SHP77 (cell line): ENCODE results near the gene EPB41L2.
"Not testable (repeated sequence)": the region's sequence is repeated elsewhere in the genome, so short reads cannot be mapped to it uniquely, and the experiment has no call there.

Experiments
- DNase-seq, 2 experiments: peaks; one replicate each; lab custom pipeline; 2025; lab: John Stamatoyannopoulos, UW

The EPB41L2 gene

GRCh38 chr6:130945401-130945919 is 117.6 kb downstream of the EPB41L2 start:
- no peak for DNase-seq

- no peak for DNase-seq
Observed at GRCh38 chr6:130944486-130944885, 118.6 kb downstream of the EPB41L2 start.

- DNase-seq, result no peak
Observed at GRCh38 chr6:130943738-130944137, 119.3 kb downstream of the EPB41L2 start.

DNA sequence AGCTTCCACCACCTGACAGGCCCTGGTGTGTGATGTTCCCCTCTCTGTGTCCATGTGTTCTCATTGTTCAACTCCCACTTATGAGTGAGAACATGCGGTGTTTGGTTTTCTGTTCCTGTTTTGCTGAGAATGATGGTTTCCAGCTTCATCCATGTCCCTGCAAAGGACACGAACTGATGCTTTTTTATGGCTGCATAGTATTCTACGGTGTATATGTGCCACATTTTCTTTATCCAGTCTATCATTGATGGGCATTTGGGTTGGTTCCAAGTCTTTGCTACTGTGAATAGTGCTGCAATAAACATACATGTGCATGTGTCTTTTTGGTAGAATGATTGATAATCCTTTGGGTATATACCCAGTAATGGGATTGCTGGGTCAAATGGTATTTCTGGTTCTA is 120.3 kb downstream of the EPB41L2 start:
- not testable (repeated sequence) for DNase-seq

GRCh38 chr6:130937942-130938604 is 125.0 kb downstream of the EPB41L2 start:
- DNase-seq, result no peak

GRCh38 chr6:130936933-130937332 is 126.1 kb downstream of the EPB41L2 start:
- no peak for DNase-seq

GRCh38 chr6:130935978-130936377 is 127.1 kb downstream of the EPB41L2 start:
- DNase-seq, result no peak

- no peak for DNase-seq
Observed at GRCh38 chr6:130934848-130935585, 128.0 kb downstream of the EPB41L2 start.

DNA sequence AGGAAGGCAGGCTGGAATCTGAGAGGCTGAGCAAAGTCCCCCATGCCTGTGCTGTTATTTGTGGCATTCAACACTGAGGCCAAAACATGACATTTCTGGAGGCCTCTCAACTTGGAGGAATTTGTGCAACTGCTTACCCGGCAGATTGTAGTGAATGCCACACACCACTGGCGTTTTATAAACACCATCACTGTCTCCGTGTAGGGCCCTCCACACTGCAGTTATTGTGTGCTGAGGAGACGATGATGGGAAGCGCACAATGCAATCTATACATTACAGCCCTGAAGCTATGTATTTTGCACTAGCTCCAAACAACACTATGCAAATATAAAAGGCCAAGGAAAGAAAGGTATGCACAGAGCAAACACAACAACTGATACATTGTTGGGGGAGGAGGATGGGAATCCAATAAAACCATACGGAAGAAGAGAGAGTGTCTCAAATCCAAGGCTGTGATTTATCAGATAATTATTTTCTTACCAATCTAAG is 129.3 kb downstream of the EPB41L2 start:
- no peak for DNase-seq

DNA sequence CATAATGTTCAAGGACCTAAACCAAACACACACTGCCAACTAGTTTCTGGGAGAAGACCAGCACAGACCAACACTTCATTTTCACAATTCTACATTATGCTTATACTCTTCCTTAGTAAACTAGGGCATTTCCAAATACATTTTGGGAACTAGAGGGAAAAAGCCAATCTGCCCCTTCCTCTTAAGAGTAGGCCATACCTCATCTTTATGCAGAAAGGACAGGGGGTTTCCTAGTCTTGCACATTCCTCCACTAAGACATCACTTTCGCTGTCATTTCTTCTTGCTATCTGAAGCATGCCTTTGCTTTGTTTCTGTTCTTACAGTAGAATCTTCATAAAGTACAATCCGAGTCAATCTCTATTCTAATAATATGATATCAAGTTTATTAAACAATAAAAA is 130.1 kb downstream of the EPB41L2 start:
- no peak for DNase-seq

DNA sequence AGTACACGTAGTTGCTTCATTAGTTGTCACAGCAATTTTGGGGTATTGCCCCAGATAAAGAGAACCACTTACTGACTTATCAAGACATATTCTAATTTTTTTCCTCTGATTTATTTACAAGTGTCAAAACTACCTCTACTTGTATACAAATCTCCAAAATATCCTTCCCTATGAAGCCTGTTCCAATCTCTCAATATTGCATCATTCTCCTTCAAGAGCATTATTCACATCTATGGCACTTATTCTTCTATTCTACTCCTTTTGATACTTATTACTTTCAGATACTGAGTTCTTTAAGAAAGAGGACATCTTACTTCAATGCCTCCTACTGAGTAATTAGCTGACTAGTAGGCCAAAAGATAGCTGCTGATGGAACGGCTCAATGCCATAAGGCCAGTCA is 130.6 kb downstream of the EPB41L2 start:
- no peak for DNase-seq

- DNase-seq, result no peak
Observed at GRCh38 chr6:130931683-130932082, 131.4 kb downstream of the EPB41L2 start.

DNA sequence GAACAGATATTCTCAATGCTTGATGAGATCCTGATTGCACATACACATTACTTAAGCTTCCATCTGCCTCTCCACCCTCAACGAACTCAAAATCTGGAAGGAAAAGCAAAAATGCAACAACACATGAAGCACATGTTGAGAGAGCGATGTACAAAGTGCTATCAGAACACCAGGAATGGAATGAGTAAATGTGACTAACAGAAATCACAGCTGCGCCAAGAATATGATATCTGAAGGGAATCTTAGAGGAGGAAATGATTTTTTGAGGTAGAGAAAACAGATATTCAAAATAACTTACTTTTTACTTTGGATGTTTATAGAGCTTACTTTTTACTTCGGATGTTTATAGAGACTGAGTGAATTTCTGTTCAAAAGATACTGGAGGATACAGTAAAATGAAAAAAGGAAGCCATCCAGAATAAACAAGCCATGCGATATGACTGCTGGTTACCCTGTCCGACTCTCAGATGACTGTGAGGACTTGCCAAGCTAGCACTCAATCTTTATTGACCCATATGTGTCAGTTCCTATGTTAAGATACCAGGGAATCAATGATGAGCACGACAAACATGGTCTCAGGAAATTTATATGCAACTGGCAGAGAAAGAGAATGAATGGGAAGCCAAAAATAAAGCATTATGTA is 133.9 kb downstream of the EPB41L2 start:
- DNase-seq, result no peak

- no peak for DNase-seq
Observed at GRCh38 chr6:130928158-130928912, 134.7 kb downstream of the EPB41L2 start.

DNA sequence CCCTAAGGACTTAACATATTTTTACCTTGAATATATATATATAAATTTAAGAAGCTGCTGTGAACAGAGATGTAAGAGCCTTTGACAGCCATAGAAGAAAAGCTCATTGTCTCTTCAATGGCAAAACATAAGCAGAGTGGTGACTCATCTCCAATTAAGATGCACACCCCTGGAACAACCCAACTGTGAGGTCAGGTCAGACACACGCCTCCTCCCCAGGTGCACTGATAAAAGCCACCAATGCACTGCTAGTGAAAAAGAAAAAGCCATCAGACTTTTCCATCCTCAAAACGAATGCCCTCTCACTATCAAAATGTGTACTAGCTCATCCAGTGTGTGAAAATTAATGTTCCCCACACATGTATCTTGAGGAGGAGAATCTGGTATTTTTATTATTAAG is 135.7 kb downstream of the EPB41L2 start:
- DNase-seq, result no peak

DNA sequence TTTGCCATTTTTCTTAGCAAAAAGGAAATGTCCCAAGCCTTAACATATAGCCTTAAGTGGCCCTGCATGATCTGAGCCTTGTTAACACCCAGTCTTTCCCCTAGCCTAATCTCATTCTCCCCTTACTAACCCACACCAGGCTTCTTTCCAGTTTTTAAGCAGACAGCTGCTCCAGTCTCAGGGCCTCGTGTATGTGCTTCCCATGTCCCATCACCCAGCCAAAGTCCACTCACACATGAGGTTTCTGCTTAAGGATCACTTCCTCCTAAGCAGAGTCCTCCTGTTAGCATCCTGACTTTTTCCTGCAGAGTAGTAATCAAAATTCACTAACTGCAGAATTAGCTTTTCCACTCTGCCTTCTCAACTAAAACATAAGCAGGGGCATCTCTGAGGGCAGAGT is 139.7 kb downstream of the EPB41L2 start:
- no peak for DNase-seq

DNA sequence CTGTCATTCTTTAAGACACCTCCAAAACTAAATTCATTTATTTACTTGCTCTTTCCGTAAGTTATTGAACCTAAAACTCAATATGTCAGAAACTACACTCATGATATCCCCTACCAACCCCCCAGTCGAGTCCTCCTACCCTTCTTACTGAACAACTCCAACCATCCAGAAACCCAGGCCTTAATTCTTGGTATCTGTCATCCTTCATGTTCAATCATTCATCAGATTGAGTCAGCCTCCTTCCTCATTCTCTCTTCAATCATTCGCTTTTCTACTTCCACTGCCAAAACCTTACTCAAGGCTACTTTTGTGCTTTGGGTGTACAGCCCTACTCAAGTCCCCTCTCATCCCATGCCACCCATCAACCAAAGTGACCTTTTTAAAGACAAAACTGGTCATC is 140.1 kb downstream of the EPB41L2 start:
- DNase-seq, result no peak

GRCh38 chr6:130920969-130921368 is 142.1 kb downstream of the EPB41L2 start:
- DNase-seq, result no peak

DNA sequence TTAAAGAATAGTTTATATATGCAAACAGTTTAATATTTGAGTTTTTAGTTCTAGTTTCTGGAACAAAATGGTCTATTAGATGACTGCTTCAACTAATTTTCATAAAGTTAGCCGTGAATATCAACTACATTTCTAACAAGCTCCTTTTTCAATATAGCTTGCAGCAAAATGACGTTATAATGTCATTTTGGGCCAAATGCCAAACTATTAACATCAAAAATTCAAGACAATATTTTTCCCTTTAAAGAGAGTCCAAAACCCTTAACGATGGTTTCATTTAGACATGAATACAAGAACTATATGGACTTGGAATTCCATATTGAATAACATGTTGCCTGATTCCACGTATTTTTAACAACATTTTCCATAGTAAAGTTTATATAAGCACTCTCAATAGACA is 144.9 kb downstream of the EPB41L2 start:
- no peak for DNase-seq

- not testable (repeated sequence) for DNase-seq
Observed at GRCh38 chr6:130915606-130916005, 147.4 kb downstream of the EPB41L2 start.

- no peak for DNase-seq
Observed at GRCh38 chr6:130913120-130913519, 149.9 kb downstream of the EPB41L2 start.

GRCh38 chr6:130912434-130912833 is 150.6 kb downstream of the EPB41L2 start:
- DNase-seq, result peak in 1 of 2 experiments; percentile 3
